ENCODE measurements around the gene IL18.
"Not testable (repeated sequence)": the region's sequence is repeated elsewhere in the genome, so short reads cannot be mapped to it uniquely, and the experiment has no call there.

Gene IL18

DNA sequence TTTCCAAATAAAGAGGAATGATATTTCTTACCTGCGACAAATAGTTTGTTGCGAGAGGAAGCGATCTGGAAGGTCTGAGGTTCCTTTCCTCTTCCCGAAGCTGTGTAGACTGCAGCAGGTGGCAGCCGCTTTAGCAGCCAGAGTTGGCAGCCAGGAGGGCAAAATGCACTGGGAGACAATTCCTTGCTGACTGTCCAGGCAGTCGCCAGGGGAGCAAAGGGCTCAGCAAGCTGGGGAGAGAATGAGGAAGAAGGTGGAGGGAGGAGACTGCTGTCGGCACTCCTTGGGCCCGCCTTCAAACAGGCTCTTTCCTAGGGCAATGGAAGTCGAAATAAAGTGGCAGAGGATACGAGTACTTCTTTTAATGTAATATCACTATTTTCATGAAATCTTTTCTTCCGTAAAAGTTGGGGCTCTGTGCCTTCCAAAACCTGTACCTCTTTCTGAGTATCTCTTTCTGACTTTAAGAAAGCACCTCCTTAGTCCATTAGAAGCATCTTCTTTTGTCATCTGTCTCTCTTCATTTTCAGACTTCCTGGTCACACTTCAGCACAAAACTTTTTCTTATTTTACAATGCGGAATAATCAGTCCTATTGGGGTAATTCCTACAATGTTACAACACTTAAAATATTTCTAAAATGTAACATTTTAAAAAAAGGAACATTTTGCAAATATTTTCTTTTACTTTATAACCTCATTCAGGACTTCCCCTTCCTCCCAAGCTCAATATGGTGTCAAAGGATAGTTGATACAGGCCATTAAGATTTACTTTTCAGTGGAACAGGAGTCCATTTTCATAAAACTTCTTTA lies at the start of gene IL18:
Gene IL18, minus strand, starts transcription at position 220 of the 811 bp plus-strand sequence. CDS start 9,041 bp downstream, outside the sequence.
- no peak for DNase-seq

DNA sequence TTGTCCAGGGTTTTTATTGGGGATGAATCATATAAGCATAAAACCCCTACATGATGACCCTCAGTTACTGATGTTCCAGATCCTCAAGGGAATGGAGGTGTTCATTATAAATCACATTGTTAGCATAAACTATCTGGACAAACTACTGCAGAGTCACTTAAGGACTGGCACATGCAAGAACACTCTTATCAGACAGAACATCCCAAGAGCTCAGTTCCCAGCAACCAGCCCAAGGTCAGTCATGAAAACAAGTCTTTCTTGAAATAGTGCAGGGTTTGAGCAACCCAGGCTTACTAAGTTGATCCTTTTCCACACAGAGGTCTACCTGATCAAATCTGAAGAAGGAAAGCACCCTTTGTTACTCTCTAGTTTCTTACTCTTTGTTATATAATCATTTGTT lies 48.8 kb upstream of the IL18 start:
- no peak for DNase-seq

GRCh38 chr11:112212290-112212689 lies 48.4 kb upstream of the IL18 start:
- DNase-seq: no peak

GRCh38 chr11:112211536-112211935 lies 47.6 kb upstream of the IL18 start:
- DNase-seq: no peak

GRCh38 chr11:112210890-112211289 lies 47.0 kb upstream of the IL18 start:
- no peak for DNase-seq

DNA sequence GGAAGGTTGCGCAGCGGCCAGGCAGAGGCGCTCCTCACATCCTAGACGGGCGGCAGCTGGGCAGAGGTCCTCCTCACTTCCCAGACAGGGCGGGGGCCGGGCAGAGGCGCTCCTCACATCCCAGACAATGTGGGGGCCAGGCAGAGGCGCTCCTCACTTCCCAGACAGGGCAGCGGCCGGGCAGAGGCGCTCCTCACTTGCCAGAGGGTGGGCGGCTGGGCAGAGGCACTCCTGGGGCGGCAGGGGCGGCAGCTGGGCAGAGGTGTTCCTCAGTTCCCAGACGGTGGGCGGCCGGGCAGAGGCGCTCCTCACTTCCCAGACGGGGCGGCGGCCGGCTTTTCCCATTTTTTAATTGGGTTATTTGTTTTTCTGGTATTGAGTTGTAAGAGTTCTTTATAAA lies 42.2 kb upstream of the IL18 start:
- no peak for DNase-seq

DNA sequence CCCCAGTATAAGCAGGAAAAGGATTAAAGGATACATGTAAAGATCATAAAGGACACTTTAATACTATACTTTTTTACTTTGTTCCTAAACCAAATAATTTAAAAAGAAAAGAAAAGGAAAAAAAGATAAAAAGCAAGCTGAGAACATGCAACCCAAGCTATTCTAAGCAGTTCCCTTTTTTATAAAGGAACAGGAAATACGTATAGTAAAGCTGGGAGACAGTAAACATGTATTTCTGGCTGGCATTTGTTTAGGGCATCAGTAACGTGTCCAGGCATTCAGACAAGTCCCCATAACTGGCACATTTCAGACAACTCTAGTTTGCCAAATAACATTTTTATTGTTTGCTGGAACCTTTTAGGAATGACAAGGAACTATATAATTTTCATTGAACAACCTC lies 36.4 kb upstream of the IL18 start:
- no peak for DNase-seq

GRCh38 chr11:112199101-112199500 lies 35.2 kb upstream of the IL18 start:
- not testable (repeated sequence) for DNase-seq

DNA sequence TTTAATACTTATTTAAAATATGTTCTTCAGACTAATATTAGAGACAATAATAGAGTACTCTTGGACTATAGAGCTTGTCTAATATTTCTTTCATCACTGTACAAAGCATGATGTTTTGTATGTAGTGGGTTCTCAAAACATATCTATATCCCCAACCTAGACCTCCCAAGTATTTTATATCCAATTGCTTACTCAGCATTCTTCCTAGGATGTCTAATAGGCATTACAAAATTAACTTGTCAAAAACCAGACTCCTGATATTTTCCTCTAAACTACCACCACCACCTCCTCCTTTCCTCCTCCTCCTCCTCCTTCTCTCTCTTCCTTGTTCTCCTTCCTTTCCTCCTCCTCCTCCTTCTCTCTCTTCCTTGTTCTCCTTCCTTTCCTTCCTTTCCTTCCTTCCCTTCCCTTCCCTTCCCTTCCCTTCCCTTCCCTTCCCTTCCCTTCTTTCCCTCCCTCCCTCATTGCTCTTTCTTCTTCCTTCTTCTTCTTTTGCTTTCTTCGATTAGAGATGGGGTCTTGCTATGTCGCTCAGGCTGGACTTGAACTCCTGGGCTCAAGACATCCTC lies 32.7 kb upstream of the IL18 start:
- DNase-seq: no peak

- DNase-seq: no peak
Observed at GRCh38 chr11:112195951-112196351, 32.1 kb upstream of the IL18 start.

DNA sequence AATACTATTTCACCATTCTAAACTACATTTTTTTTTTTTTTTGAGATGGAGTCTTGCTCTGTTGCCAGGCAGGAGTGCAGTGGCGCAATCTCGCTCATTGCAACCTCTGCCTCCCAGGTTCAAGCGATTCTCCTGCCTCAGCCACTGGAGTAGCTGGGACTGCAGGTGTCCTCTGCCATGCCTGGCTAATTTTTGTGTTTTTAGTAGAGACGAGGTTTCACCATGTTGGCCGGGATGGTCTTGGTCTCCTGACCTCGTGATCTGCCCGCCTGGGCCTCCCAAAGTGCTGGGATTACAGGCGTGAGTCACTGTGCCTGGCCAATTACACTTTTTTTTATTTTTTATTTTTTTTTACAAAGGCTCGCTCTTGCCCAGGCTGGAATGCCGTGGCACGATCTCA lies 31.2 kb upstream of the IL18 start:
- DNase-seq: not testable (repeated sequence)

DNA sequence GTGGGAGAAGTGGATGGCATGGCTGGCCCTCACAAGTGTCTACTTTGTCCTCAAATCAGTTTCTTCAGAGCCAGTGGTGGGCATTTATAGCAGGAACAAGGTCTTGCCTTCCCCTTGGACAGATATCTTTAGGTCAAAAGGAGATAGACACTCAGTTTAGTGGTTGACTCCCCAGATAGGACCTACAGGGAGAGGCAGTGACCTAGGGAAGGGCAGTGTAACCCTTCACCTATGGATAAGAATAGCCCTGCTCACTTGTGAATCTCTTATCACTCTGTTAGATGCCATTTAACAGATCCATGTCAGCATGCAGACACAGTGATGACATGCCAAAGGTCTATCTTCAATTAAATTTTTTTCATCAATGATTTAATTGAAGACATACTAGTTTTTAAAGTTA lies 22.4 kb upstream of the IL18 start:
- DNase-seq: no peak

DNA sequence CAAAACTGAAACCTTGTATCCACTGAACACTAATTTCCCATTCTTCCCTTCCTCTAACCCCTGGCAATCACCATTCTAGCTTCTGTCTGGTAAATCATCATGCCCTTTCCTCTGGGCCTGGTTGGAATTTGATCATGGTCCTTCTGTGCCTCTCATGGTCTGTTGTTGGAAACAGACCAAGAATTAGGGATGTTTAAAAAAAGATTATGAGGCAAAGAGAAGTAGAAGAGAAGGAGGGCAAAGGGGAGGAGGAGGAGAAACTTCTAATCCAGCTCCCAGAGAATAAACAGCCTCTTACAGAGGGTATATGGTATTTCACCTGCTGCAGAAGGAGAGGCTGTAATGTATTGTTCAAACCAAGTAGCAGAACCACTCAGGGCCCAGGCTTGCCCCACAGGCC lies 22.0 kb upstream of the IL18 start:
- DNase-seq: no peak

DNA sequence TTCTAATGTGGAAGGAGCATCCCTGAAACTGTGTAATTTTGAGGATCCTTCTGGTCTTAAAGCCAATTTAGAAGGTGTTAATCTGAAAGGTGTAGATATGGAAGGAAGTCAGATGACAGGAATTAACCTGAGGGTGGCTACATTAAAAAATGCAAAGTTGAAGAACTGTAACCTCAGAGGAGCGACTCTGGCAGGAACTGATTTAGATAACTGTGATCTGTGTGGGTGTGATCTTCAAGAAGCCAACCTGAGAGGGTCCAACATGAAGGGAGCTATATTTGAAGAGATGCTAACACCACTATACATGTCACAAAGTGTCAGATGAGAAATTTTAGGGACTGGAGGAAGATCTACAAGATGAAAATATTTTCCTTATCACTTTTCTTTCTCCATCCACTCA lies 19.0 kb upstream of the IL18 start:
- no peak for DNase-seq

- DNase-seq: peak; percentile 17
Observed at GRCh38 chr11:112179601-112180000, 15.7 kb upstream of the IL18 start.

DNA sequence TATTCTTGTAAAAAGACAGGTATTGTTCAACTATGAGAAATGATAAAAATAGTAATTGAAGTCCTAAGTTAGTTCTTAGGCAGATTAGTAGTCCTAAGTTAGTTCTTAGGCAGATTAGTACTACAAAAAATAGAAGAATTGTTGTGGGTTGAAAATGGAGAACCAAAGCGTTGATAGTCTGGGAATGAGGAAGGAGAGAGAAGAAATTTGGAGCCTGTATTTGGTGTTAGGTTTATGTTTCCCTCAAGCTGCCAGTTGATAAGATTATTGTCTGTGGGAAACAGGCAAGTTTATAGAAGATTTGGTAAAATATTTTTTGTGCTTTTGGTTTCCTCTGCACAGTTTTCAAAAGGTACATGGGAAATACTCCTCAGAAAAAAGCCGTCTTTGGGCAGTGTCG lies 15.0 kb upstream of the IL18 start:
- no peak for DNase-seq

GRCh38 chr11:112178428-112178827 lies 14.5 kb upstream of the IL18 start:
- DNase-seq: no peak

- DNase-seq: no peak
Observed at GRCh38 chr11:112177589-112177988, 13.7 kb upstream of the IL18 start.

DNA sequence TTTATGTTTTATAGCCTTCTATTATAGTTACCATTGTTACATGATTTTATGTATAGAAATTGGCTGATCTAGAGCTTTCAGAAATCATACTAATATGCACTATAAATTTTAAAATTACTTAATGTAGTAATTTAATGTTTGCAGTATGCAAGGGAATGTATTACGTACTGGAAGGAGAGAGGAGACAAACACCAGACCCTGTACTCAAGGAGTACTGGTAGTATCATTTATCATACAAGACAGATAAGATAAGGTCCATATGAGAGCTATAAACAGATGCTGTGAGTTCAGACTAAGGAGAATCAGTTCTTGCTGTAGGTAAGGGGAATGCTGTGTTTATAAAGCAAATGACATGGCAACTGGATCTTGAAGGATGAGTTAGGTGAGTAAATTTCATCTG lies 12.2 kb upstream of the IL18 start:
- DNase-seq: no peak

GRCh38 chr11:112175599-112175952 lies 11.7 kb upstream of the IL18 start:
- DNase-seq: no peak

GRCh38 chr11:112174789-112175598 lies 11.1 kb upstream of the IL18 start, which contains the start of gene BCO2:
Gene BCO2 (plus strand): TSS chr11:112175512. CDS start chr11:112175602, 90 bp downstream.
- peak; percentile 63 for DNase-seq

- DNase-seq: no peak
Observed at GRCh38 chr11:112173152-112173551, 9.3 kb upstream of the IL18 start.

DNA sequence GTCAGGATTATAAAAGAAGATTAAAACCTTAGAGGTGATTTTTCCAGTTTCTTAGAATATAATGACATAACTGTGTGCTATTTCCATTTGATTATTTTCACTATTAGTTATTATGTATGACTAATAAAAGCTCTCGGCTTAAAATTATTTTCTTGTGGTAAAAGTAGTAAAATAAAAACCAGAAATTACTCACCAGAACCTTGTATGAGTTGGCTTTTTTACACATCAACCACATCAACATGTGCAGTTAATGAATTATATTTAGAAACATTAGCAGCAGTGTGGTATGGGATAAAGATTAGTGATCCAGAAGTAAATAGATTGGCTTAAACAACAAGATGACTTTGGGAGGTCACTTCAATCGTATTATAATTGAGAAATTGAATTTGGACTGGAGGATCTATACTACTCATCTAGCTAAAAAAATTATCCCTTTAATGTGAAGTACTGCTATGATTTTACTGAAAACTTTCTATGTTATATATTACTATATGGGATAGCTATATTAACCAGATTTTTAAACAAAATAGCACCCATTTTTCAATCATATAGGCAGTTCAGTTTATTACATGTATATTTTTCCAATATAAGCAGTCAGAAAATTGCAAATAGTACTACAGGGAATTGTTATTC lies 8.6 kb upstream of the IL18 start:
- DNase-seq: no peak

Data from CD4-positive, alpha-beta T cell treated with Interleukin-21 for 1 hour (primary cell).